Measurements from ENCODE around the gene ZNRF3. TPM values are rescaled to one million over a fixed set of nuclear protein-coding genes. Genes with fewer than 3 reads are reported as not detected.
"Not testable (repeated sequence)": the region's sequence is repeated elsewhere in the genome, so short reads cannot be mapped to it uniquely, and the experiment has no call there.

ZNRF3 gene
- total RNA-seq, 1 donor from 2014 or later, result 2.6 TPM

DNA sequence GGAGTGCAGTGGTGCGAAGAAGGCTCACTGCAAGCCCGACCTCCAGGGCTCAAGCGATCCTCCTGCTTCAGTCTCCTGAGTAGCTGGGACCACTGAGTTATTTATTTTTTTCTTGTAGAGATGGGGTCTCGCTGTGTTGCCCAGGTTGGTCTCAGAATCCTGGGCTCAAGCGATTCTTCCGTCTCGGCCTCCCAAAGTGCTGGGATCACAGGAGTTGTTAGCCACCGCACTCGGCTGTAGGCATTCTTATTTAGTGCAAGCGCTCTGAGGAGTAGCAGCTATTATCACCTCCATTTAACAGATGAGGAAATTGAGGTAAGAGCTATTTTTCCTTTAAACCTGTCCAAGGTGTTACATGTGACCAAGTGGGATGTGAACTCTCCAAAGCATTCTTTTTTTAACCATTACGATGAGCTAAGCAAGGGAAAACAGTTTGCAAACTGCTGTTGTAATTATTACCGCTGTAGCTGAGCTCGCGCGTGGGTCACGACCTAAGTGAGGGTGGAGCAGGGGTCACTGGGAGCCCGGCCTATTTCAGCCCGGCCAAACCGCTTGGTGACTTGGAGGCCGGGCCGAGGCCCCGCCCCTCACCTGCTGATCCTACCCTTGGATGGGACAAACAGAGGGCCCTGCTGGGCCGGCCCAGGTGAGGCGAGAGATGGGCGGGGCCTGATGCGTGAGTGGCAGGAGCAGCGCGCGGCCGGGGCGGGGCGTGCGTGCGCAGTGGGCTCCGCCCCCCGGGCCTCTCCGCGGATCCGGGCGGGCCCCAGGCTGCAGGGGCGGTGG is 189.0 kb downstream of the ZNRF3 start:
- DNase-seq, result peak; percentile 72

- no peak for DNase-seq
These were observed 189.7 kb downstream of the ZNRF3 start, which contains the start of gene KREMEN1 for GRCh38 chr22:29072979-29073617. Gene KREMEN1 (plus strand): TSS chr22:29073035. CDS start chr22:29073131, 96 bp downstream.

DNA sequence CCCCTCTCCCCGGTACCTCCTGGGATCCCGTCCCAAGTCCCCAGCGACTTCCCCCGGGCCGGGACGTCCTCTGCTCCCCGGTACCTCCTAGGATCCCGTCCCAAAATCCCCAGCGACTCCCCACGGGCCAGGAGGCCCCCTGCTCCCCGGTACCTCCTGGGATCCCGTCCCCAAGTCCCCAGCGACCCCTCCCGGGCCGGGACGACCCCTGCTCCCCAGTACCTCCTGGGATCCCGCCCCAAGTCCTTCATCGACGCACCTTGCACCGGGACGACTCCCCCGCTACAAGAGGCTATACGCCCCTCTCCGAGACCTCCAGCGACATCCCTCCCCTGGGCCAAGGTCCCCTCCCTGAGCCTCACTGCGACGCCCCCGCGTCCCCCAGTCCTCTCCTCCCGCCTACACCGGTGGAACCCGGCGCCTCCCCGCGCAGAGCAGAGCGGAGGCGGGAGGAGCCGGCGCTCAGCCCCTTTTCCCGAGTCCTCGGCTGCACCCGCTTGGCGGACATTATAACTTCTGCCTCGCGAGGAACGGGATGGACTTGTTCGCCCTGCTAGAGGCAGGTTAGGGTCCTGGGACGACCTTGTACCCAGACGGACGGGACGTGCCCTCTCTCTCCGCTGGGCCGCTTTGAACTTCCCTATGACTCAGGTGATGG is 190.4 kb downstream of the ZNRF3 start:
- DNase-seq, result peak; percentile 12

GRCh38 chr22:29074276-29074772 is 191.0 kb downstream of the ZNRF3 start:
- no peak for DNase-seq

- no peak for DNase-seq
These were observed 194.9 kb downstream of the ZNRF3 start for GRCh38 chr22:29078036-29078868.

- DNase-seq, result no peak
These were observed 195.5 kb downstream of the ZNRF3 start for GRCh38 chr22:29078869-29079207.

GRCh38 chr22:29079218-29079901 is 196.0 kb downstream of the ZNRF3 start:
- peak; percentile 26 for DNase-seq

- no peak for DNase-seq
These were observed 197.0 kb downstream of the ZNRF3 start for GRCh38 chr22:29080106-29080975.

DNA sequence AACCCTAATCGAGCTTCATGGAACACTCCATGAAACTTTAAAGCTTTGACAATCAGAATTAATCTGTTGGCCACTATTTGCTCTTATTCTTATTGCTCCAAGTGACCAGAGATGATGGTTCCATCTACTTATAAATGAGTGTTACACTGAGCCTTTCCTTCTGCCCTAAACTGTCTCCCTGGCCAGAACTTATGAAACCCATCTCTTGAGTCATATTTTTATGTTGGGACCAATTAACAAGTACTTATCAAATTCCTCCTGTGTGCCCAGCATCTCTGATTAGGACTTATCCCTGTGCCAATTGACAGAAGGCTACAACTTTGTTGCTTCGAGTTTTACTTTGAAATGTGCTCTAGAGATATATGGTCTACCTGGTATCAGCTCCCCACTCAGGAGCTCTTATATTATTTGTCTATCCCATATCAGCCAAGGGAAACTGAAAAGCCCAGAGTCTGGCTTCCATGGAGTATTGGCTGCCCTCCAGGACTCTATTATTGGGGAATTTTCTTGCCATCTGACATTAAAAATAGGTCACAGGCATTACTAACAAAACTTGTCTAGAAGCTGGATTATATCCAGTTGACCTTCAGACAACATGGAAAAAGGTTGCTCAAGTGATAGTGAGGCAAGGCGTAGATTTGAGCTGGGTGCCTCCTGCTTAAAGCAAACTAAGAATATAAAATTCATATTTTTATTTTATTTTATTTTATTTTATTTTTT is 198.3 kb downstream of the ZNRF3 start:
- no peak for DNase-seq

DNA sequence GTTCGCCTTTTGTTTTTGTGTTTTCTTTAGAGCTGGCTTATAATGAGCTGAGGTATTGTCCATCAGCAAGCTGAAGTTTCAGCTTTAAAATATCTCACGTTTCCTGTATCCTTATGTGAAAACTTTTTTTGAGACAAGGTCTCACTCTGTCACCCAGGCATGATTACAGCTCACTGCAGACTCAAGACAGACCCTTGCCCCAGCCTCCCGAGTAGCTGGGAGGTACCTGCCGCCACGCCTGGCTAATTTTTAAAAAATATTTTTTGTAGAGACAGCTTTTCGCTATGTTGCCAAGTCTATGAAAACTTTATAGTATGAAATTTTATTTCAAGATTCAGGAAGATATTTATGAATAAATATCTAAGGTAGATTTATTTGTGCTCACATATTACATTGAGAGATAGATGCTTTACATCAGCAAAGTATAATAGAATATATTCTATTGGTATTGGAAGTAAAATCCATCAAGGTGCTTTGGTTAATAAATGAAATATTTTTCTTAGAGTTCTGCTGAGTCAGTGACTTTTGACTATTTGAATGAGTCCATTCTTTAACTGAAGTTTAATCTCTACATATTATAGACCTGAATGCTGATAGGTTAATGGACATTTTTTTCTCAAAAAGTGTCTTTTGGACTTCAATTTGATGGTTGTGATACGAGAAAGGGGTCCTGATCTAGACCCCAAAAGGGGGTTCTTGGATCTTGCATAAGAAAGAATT is 199.6 kb downstream of the ZNRF3 start:
- DNase-seq, result no peak

DNA sequence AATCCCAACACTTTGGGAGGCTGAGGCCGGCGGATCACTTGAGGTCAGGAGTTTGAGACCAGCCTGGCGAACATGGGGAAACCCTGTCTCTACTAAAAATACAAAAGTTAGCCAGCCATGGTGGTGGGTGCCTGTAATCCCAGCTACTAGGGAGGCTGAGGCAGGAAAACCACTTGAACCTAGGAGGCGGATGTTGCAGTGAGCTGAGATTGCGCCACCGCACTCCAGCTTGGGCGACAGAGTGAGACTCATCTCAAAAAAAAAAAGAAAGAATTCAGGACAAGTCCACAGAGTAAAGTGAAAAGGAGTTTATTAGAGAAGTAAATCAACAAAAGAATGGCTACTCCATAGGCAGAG is 200.2 kb downstream of the ZNRF3 start:
- not testable (repeated sequence) for DNase-seq

GRCh38 chr22:29083933-29084591 is 200.7 kb downstream of the ZNRF3 start:
- no peak for DNase-seq

- DNase-seq, result no peak
These were observed 203.6 kb downstream of the ZNRF3 start for GRCh38 chr22:29087012-29087411.

DNA sequence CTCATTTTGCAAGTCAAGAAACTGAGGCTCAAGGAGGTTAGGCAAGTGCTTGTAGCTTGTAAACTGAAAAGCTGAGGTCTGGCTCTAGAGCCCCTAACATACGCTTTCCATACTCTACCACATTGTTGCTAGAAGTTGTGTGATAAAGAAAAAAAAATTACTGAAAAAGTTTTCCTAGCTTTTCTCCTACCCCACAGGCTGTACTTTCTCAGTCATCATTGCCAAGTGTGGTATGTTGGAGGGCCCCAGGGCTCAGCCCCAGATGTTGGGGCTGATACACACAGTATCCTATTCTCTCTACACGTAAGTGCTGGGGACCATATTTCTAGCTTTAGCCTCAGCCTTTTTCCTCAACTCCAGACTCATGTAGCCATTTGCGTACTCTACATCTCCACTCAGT is 205.4 kb downstream of the ZNRF3 start:
- DNase-seq, result no peak

DNA sequence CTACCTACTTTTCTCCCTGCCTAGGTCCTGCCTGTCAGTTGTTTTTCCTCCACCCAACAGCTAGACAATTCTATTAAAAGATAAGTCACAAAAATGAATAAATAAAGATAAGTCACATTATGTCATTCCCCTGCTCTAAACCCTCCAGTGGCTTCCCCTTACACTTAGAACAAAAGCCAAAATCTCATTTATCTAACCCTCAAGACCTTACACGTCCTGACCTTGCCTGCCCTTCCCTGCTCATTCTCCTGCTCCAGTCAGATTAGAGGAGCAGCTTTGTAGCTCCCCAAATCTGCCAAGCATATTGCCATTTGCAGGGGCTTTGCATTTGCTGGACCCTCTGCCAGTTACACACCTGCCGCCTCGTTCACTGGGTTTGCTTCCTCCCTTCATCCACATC is 206.1 kb downstream of the ZNRF3 start:
- no peak for DNase-seq

DNA sequence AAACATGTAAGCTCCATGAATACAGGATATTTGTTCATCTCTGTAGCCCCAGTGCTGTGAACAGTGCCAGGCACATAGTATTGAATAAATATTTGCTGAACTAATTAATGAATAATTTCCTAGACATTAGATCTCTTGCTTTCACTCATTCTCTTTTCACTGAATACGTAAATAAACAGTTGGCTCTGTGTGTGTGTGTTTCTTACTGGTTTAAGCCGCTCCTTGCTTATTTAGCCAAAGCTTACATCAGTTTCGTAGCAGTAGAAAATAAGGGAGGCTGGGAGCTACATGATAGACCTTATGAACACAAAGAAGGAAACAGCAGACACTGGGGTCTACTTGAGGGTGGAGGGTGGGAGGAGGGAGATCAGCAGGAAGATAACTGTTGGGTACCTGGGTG is 206.7 kb downstream of the ZNRF3 start:
- DNase-seq, result no peak

DNA sequence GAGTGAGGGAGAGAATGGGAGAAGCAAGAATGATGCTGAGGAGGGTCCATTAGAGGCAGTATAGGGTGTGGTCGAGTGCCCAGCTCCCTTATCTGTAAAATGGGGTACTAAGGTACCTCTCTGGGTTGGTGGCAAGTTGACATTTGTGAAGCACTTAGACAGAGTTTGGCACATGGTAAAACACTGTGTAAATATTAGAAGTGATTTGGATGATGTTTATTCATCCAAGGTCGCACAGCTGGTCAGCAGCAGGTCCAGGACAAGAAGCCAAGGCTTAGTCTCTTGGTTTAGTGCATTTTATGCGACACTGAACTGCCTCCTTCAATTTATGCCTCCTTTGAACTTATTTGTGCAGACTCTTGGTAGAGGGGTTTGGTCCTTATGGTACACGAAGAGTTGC is 208.9 kb downstream of the ZNRF3 start:
- DNase-seq, result no peak

- no peak for DNase-seq
These were observed 209.7 kb downstream of the ZNRF3 start for GRCh38 chr22:29093030-29093429.
